SH-SY5Y (cell line): ENCODE measurements around the gene ANKRD31.

Source experiments
- GATA2 ChIP-seq: IDR thresholded peaks from 2 replicates; pipeline ENCODE4 v1.6.1; 2011; ENCODE audit warnings: mild to moderate bottlenecking, low read depth, low read length
- GATA3 ChIP-seq: IDR thresholded peaks from 2 replicates; pipeline ENCODE4 v1.6.1; 2011; ENCODE audit warnings: low read depth, mild to moderate bottlenecking, low read length, moderate library complexity

DNA sequence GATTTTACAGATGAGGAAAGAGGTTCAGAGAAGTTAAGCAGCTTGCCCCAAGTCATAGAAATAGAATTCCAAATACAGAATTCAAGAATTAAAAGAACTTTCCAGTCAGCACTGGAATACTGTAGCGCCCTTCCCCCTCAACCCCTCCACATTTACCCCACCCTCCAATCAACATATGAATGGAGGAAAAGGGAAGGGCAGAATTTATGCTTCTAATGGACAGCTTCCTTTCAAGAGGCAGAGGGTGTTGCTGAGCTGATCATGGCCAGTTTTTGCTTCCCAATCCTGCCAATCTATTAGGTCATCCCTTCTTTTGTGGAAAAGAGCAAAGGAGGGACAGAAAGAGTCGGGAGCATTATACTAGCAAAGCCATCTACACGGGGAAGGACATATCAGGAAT, 39.1 kb upstream of the ANKRD31 start:
- no peak for TF ChIP-seq GATA3
- TF ChIP-seq GATA2: no peak
